ENCODE data around the gene PRR5L.
"Not testable (repeated sequence)": the region's sequence is repeated elsewhere in the genome, so short reads cannot be mapped to it uniquely, and the experiment has no call there.

Gene PRR5L

DNA sequence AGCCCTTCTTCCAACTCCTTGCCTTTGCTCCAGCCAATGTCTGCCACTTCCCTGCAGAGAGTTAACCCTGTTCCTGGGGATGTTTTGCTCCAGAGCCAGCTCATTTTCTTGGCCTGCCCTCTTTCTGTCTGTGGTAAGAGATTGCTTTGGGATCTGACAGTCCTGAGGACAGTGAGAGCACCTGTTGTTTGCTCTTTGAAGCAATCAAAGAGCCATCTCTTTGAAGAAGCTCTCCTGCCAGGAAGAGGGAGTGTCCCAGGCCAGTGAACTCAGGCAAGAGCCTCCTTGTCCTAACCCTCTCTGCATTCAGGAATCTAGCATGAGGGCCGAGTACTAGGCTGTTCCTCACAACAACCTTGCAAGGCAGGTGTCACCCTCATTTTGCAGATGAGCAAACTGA is 171.8 kb downstream of the PRR5L start:
- Mint-ChIP-seq H3K9me3 (no peaks in the 10 kb centered on the region), H3K27ac (no peak overlapping the region), H3K36me3 (peaks cover 8 to 22% of the 10 kb centered on the region in 2 donors), H3K4me1 (no peaks in the 10 kb centered on the region), H3K27me3 (peaks cover 0 to 3% of the 10 kb centered on the region in 2 donors), H3K4me3 (no peak overlapping the region)
- DNase-seq (no peak), ATAC-seq (replicated peaks) (no peak)

DNA sequence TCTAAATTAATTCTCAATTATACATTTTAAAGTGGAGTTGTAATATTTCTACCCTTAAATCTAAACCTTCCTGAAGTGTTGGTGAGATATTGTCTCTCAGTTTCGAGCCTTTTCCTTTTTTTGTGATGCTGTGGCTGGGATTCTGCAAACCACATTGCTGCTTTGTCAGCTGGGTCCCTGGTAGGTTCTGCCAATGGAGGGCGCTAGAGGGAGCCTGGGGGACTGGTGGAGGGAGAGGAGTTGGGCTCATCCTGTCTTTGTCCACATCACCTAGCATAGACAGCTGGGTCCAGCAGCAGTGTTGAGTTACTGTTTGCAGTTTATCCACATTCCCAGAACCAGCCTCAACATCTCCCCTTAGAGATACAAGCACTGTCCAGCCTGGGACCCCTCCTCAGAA is 173.0 kb downstream of the PRR5L start:
- Mint-ChIP-seq H3K4me3 (no peak overlapping the region), H3K4me1 (no peaks in the 10 kb centered on the region), H3K9me3 (no peaks in the 10 kb centered on the region), H3K27me3 (peaks cover 0 to 3% of the 10 kb centered on the region in 2 donors), H3K27ac (no peak overlapping the region), H3K36me3 (peaks cover 13 to 20% of the 10 kb centered on the region in 2 donors)
- ATAC-seq (replicated peaks) = no peak
- DNase-seq = no peak

DNA sequence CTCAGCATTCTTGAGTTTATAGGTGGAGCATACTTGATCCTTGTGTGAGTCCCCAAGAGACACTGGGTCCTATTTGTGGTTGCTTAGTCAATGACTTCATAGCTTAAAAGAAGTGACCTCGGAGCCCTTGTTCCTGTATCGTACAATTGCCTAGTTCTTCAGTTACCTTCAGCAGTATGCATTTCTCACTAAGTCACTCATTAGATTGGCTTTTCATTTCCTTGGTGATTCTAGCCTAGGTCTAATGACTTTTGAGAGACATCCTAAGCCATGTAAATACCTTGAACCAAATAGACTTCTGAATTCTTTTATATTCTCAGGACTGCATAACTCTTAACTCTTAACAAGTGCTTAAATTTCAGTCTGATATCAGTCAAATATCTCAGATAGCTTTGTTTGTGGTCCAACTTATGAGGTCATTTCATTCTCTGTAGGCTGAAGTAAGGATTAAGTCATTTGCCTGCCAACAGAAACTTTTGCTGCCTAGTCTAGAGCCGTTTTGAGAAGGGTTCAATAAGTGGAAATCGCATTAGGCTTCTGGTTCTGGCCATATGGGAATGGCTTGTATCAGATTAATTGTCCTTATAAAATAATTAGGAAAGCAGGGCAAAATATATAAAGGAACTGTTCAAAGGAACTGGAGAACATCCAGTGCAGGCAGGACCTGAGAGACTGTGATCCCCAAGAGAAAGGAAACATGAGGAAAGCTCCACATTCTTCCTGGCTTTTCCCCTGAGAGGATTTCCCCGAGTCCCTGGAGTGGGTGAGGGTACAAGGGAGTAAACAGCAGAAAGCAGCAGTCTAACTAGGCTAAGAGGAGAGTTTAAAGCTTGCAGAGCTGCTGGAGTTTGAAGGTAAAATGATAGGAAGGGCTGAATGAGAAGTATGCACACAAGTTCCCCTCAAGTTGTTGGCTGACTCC is 174.1 kb downstream of the PRR5L start:
- Mint-ChIP-seq H3K9me3 (no peaks in the 10 kb centered on the region), H3K27ac (no peak overlapping the region), H3K4me1 (no peaks in the 10 kb centered on the region), H3K4me3 (no peak overlapping the region), H3K36me3 (peaks cover 13 to 20% of the 10 kb centered on the region in 2 donors), H3K27me3 (peaks cover 0 to 3% of the 10 kb centered on the region in 2 donors)
- ATAC-seq (replicated peaks) = no peak
- no peak for DNase-seq

- Mint-ChIP-seq H3K9me3 (no peaks in the 10 kb centered on the region), H3K4me1 (no peaks in the 10 kb centered on the region), H3K4me3 (no peak overlapping the region), H3K27ac (no peak overlapping the region), H3K36me3 (peaks cover 14 to 15% of the 10 kb centered on the region in 2 donors), H3K27me3 (peaks cover 0 to 3% of the 10 kb centered on the region in 2 donors)
- no peak for ATAC-seq (replicated peaks)
- no peak for DNase-seq
Measured at GRCh38 chr11:36471577-36471976, 175.5 kb downstream of the PRR5L start.

GRCh38 chr11:36475192-36475591 is 179.1 kb downstream of the PRR5L start:
- ATAC-seq (replicated peaks) (no peak), DNase-seq (no peak)
- H3K4me1 Mint-ChIP-seq = no peaks in the 10 kb centered on the region
- H3K4me3 Mint-ChIP-seq = no peak overlapping the region
- no peaks in the 10 kb centered on the region for H3K27me3 Mint-ChIP-seq
- no peak overlapping the region for H3K27ac Mint-ChIP-seq
- no peaks in the 10 kb centered on the region for H3K9me3 Mint-ChIP-seq
- peaks cover 7 to 8% of the 10 kb centered on the region in 2 donors for H3K36me3 Mint-ChIP-seq

- H3K27me3 Mint-ChIP-seq = no peaks in the 10 kb centered on the region
- ATAC-seq (replicated peaks) (peak; percentile 58 to 68), DNase-seq (no peak)
- no peaks in the 10 kb centered on the region for H3K9me3 Mint-ChIP-seq
- H3K36me3 Mint-ChIP-seq = peaks cover 0 to 7% of the 10 kb centered on the region in 2 donors
- H3K4me3 Mint-ChIP-seq = no peak overlapping the region
- no peaks in the 10 kb centered on the region for H3K4me1 Mint-ChIP-seq
- no peak overlapping the region for H3K27ac Mint-ChIP-seq
Measured at GRCh38 chr11:36478700-36479329, 182.7 kb downstream of the PRR5L start.

DNA sequence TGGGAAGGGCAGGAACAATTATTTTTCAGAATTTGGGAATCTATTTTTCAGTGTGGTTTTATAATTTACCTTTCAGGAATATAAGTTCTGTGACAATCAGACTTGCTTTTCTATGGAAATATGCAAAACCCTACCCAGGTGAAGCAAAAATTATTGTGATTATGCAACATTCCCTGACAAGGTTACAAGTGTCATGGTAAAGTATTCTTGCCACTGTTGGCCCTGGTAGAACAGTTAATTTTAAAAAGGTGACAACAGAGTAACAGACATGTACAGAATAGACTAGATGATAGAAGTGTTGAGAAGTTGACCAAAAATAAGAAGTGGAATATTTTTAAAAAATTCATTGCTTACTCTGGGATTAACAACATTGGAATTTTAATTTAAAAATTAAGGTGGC is 184.7 kb downstream of the PRR5L start:
- ATAC-seq (replicated peaks) (no peak), DNase-seq (no peak)
- H3K36me3 Mint-ChIP-seq = peaks cover 7 to 14% of the 10 kb centered on the region in 2 donors
- no peak overlapping the region for H3K4me3 Mint-ChIP-seq
- no peak overlapping the region for H3K27ac Mint-ChIP-seq
- peaks cover 6 to 8% of the 10 kb centered on the region in 2 donors for H3K4me1 Mint-ChIP-seq
- H3K27me3 Mint-ChIP-seq = no peaks in the 10 kb centered on the region
- no peaks in the 10 kb centered on the region for H3K9me3 Mint-ChIP-seq

- H3K4me1 Mint-ChIP-seq = peaks cover 12 to 24% of the 10 kb centered on the region in 2 donors
- peaks cover 12 to 13% of the 10 kb centered on the region in 2 donors for H3K36me3 Mint-ChIP-seq
- H3K27ac Mint-ChIP-seq; H3K9me3 Mint-ChIP-seq; DNase-seq; H3K27me3 Mint-ChIP-seq; ATAC-seq (replicated peaks); H3K4me3 Mint-ChIP-seq: not testable (repeated sequence)
Measured at GRCh38 chr11:36483042-36483441, 187.0 kb downstream of the PRR5L start.

- H3K4me3 Mint-ChIP-seq = no peak overlapping the region
- DNase-seq = no peak
- H3K27me3 Mint-ChIP-seq = no peaks in the 10 kb centered on the region
- ATAC-seq (replicated peaks) = no peak
- no peaks in the 10 kb centered on the region for H3K9me3 Mint-ChIP-seq
- H3K36me3 Mint-ChIP-seq = peaks cover 19 to 31% of the 10 kb centered on the region in 2 donors
- no peak overlapping the region for H3K27ac Mint-ChIP-seq
- H3K4me1 Mint-ChIP-seq = peaks cover 16 to 33% of the 10 kb centered on the region in 2 donors
Measured at GRCh38 chr11:36485298-36486002, 189.4 kb downstream of the PRR5L start.

GRCh38 chr11:36487619-36488018 is 191.5 kb downstream of the PRR5L start:
- no peak for DNase-seq
- Mint-ChIP-seq H3K27me3 (no peaks in the 10 kb centered on the region), H3K4me1 (peaks cover 16 to 34% of the 10 kb centered on the region in 2 donors), H3K4me3 (peak overlapping the region; percentile 76 to 79), H3K9me3 (no peaks in the 10 kb centered on the region), H3K36me3 (peaks cover 33 to 47% of the 10 kb centered on the region in 2 donors), H3K27ac (peak overlapping the region; percentile 91)
- peak; percentile 47 to 48 for ATAC-seq (replicated peaks)

GRCh38 chr11:36488096-36488495 is 192.0 kb downstream of the PRR5L start:
- H3K4me3 Mint-ChIP-seq = peak overlapping the region; percentile 76 to 79
- H3K27ac Mint-ChIP-seq = peak overlapping the region; percentile 91

GRCh38 chr11:36490026-36490806 is 194.1 kb downstream of the PRR5L start:
- no peak overlapping the region for H3K27ac Mint-ChIP-seq
- peaks cover 29 to 46% of the 10 kb centered on the region in 2 donors for H3K36me3 Mint-ChIP-seq
- ATAC-seq (replicated peaks) = no peak

More at GRCh38 chr11:36488096-36488495, 192.0 kb downstream of the PRR5L start:
- no peaks in the 10 kb centered on the region for H3K27me3 Mint-ChIP-seq
- DNase-seq (peak; percentile 11), ATAC-seq (replicated peaks) (peak; percentile 90 to 92)
- H3K36me3 Mint-ChIP-seq = peaks cover 36 to 50% of the 10 kb centered on the region in 2 donors
- H3K4me1 Mint-ChIP-seq = peaks cover 16 to 39% of the 10 kb centered on the region in 2 donors
- H3K9me3 Mint-ChIP-seq = no peaks in the 10 kb centered on the region

DNA sequence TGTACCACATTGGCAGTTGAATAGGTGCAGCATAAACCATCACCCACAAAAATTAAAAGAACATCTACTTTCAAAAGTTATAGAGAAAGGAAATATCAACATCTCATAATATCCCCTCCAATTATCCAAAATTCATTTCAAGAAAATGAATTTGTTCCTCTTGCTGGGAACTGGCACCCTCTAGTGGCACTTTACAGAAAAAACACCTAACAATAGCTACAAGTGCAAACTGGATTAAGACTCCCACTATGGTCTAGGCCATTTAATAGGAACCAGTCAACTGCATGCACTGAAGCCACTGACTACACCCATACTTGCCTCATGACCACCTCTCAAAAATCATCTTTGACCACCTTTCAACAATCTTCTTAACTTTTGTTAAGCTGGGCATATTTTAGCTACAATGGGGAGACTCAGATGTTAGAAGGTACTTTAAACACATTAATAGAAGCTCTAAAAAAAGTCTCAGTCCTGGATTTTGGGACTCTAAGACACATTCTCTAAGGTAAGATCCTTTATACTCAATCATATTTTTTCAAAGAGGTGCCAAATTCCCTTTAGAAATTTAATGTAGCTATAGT is 196.7 kb downstream of the PRR5L start:
- peaks cover 5 to 18% of the 10 kb centered on the region in 2 donors for H3K4me1 Mint-ChIP-seq
- H3K27ac Mint-ChIP-seq = peak overlapping the region; percentile 75
- no peaks in the 10 kb centered on the region for H3K27me3 Mint-ChIP-seq
- no peaks in the 10 kb centered on the region for H3K9me3 Mint-ChIP-seq
- ATAC-seq (replicated peaks) (peak; percentile 52 to 57), DNase-seq (no peak)
- H3K4me3 Mint-ChIP-seq = no peak overlapping the region
- H3K36me3 Mint-ChIP-seq = peaks cover 31 to 41% of the 10 kb centered on the region in 2 donors

More at GRCh38 chr11:36490026-36490806, 194.1 kb downstream of the PRR5L start:
- Mint-ChIP-seq H3K4me1 (peaks cover 15 to 37% of the 10 kb centered on the region in 2 donors), H3K9me3 (no peaks in the 10 kb centered on the region), H3K27me3 (no peaks in the 10 kb centered on the region), H3K4me3 (no peak overlapping the region)
- no peak for DNase-seq

Data from stimulated activated naive B cell treated with anti-CD40 and anti-IgM and Interleukin-4, amounts not matched to agents 10 μg/mL and 1 μg/mL and 100 μg/mL, for 72 hours (primary cell).